ENCODE measurements around the gene CALML4. TPM values are rescaled to one million over a fixed set of nuclear protein-coding genes. Genes with fewer than 3 reads are reported as not detected.

Gene CALML4
- total and polyA plus RNA-seq, 12 donors = 0.28 to 5.9 (median 0.86) TPM

- no peak for DNase-seq
- 100% methylated on average over 1 of the region's 1 CpG for WGBS, 2 donors
- intact Hi-C loops (cut with DNase I) = no loop called here
Observed at GRCh38 chr15:68149059-68149458, 56.1 kb downstream of the CALML4 start.

DNA sequence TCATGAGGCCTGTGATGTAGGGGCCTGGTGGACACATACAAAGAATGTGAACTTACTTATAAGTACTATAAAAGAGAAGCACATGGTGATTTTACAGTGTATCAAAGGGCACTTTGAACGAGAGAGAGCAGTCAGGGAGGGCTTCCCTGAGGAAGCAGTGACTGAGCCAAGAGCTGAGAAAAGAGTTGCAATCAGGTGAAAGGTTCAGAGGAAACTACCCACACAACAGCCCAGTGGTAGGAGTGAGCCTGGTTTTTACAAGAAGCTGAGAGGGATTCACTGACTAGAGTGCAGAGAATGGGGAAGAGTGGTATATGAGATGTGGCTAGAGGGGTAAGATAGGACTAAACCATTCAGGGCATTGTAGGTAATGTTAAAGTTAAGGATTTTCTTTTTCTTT, 57.1 kb downstream of the CALML4 start:
- no peak overlapping the region for H3K4me3 ChIP-seq
- ATAC-seq (no peak), DNase-seq (no peak)
- H3K27me3 ChIP-seq = no peaks in the 10 kb centered on the region
- peaks cover 0 to 5% (median 0%) of the 10 kb centered on the region in 9 donors for H3K4me1 ChIP-seq
- intact Hi-C loops (cut with DNase I) = no loop called here
- H3K36me3 ChIP-seq = peaks cover 0 to 74% (median 0%) of the 10 kb centered on the region in 9 donors
- no peaks in the 10 kb centered on the region for H3K9me3 ChIP-seq
- TF ChIP-seq, protein P1, sequence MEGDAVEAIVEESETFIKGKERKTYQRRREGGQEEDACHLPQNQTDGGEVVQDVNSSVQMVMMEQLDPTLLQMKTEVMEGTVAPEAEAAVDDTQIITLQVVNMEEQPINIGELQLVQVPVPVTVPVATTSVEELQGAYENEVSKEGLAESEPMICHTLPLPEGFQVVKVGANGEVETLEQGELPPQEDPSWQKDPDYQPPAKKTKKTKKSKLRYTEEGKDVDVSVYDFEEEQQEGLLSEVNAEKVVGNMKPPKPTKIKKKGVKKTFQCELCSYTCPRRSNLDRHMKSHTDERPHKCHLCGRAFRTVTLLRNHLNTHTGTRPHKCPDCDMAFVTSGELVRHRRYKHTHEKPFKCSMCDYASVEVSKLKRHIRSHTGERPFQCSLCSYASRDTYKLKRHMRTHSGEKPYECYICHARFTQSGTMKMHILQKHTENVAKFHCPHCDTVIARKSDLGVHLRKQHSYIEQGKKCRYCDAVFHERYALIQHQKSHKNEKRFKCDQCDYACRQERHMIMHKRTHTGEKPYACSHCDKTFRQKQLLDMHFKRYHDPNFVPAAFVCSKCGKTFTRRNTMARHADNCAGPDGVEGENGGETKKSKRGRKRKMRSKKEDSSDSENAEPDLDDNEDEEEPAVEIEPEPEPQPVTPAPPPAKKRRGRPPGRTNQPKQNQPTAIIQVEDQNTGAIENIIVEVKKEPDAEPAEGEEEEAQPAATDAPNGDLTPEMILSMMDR (IDR thresholded peaks at IDR 0.05) = no peak
- H3K27ac ChIP-seq = no peak overlapping the region
- WGBS, 2 donors = 94% methylated on average over 1 of the region's 1 CpG

More at GRCh38 chr15:68149059-68149458, 56.1 kb downstream of the CALML4 start:
- TF ChIP-seq, protein P1 (IDR thresholded peaks at IDR 0.05) = no peak
- Histone ChIP-seq H3K4me1 (peaks cover 0 to 3% (median 0%) of the 10 kb centered on the region in 9 donors), H3K27ac (no peak overlapping the region), H3K9me3 (no peaks in the 10 kb centered on the region), H3K36me3 (peaks cover 0 to 76% (median 3%) of the 10 kb centered on the region in 9 donors), H3K27me3 (no peaks in the 10 kb centered on the region), H3K4me3 (no peak overlapping the region)
- no peak for ATAC-seq

GRCh38 chr15:68145706-68146105, 59.4 kb downstream of the CALML4 start:
- Histone ChIP-seq H3K27ac (no peak overlapping the region), H3K36me3 (peaks cover 0 to 72% (median 0%) of the 10 kb centered on the region in 9 donors), H3K4me3 (no peak overlapping the region), H3K27me3 (no peaks in the 10 kb centered on the region), H3K4me1 (peaks cover 0 to 12% (median 4%) of the 10 kb centered on the region in 9 donors), H3K9me3 (no peaks in the 10 kb centered on the region)
- intact Hi-C loops (cut with DNase I) = no loop called here
- ATAC-seq (no peak), DNase-seq (no peak)
- TF ChIP-seq, protein P1 (IDR thresholded peaks at IDR 0.05) = no peak

DNA sequence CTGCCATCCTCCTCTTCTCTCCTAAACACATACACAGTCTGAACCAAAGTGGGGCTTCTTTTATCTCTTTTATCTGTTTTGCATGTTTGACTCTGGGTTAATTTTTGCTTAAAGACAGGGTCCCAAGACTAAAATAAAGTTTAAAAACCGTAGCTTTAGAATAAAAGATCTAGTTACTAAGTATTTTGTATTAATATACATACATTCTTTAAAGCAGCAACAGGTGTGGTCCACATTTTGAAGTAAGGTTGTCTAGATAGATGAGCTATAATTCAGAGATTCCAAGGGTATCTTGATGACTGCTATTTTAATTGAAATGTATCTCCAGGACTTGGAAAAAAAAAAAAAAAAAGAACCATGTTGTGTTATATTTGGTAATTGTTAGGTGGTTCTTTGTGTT, 61.3 kb downstream of the CALML4 start:
- DNase-seq = no peak
- no peak overlapping the region for H3K4me3 ChIP-seq
- peaks cover 0 to 70% (median 0%) of the 10 kb centered on the region in 9 donors for H3K36me3 ChIP-seq
- H3K4me1 ChIP-seq = peaks cover 0 to 12% (median 4%) of the 10 kb centered on the region in 9 donors
- no peak for ATAC-seq
- no peaks in the 10 kb centered on the region for H3K27me3 ChIP-seq
- no peaks in the 10 kb centered on the region for H3K9me3 ChIP-seq
- 90 to 95% methylated on average over 1 of the region's 1 CpG for WGBS, 2 donors
- H3K27ac ChIP-seq = no peak overlapping the region
- intact Hi-C loops (cut with DNase I) = no loop called here
- TF ChIP-seq, protein P1 (IDR thresholded peaks at IDR 0.05) = no peak

Data from heart right ventricle (tissue), 16 donors.